WI38 (cell line): ENCODE data around the gene EIF3F.

Experiments
- H3K4me3 ChIP-seq: 2 replicates; pipeline ENCODE4 v1.5.1; 2011; ENCODE audit warnings: low read depth, mild to moderate bottlenecking, control low read depth, low read length
- CTCF ChIP-seq: IDR thresholded peaks from 2 replicates; pipeline ENCODE4 v1.5.1; 2012; ENCODE audit warnings: low read depth, mild to moderate bottlenecking, control low read depth, low read length

Gene EIF3F

GRCh38 chr11:8040261-8040920, 53.3 kb downstream of the EIF3F start:
- no peak for TF ChIP-seq CTCF
- H3K4me3 ChIP-seq = no peak overlapping the region

GRCh38 chr11:8040921-8041285, 53.8 kb downstream of the EIF3F start:
- H3K4me3 ChIP-seq = no peak overlapping the region
- no peak for TF ChIP-seq CTCF

- TF ChIP-seq CTCF = no peak
- H3K4me3 ChIP-seq = no peak overlapping the region
These were observed 54.4 kb downstream of the EIF3F start for GRCh38 chr11:8041576-8041975.

GRCh38 chr11:8043756-8044155, 56.6 kb downstream of the EIF3F start:
- H3K4me3 ChIP-seq = no peak overlapping the region
- TF ChIP-seq CTCF = no peak

- no peak for TF ChIP-seq CTCF
These were observed 58.7 kb downstream of the EIF3F start for GRCh38 chr11:8045839-8046238.

GRCh38 chr11:8047382-8047781, 60.2 kb downstream of the EIF3F start:
- TF ChIP-seq CTCF = no peak
- H3K4me3 ChIP-seq = no peak overlapping the region

More at GRCh38 chr11:8045839-8046238, 58.7 kb downstream of the EIF3F start:
- H3K4me3 ChIP-seq = no peak overlapping the region

- TF ChIP-seq CTCF = no peak
- H3K4me3 ChIP-seq = no peak overlapping the region
These were observed 61.9 kb downstream of the EIF3F start for GRCh38 chr11:8049084-8049483.
